HG03432 (cell line): Measurements from ENCODE around the gene CRAMP1.

Experiments
- ATAC-seq: cut with Tn5 transposase; IDR thresholded peaks from one replicate; pipeline ENCODE4 v1.9.1; 2021; ENCODE audit warnings: mild to moderate bottlenecking, moderate library complexity; ENCODE audit not compliant: unreplicated experiment

CRAMP1 gene

GRCh38 chr16:1654505-1655268, 42.5 kb downstream of the CRAMP1 start:
- ATAC-seq: no peak

GRCh38 chr16:1655269-1655807, 43.2 kb downstream of the CRAMP1 start:
- ATAC-seq: no peak

- no peak for ATAC-seq
Measured at GRCh38 chr16:1655909-1656807, 44.0 kb downstream of the CRAMP1 start.

- ATAC-seq: no peak
Measured at GRCh38 chr16:1656808-1657617, 44.9 kb downstream of the CRAMP1 start.

GRCh38 chr16:1657841-1658240, 45.7 kb downstream of the CRAMP1 start:
- ATAC-seq: no peak

GRCh38 chr16:1659031-1659430, 46.9 kb downstream of the CRAMP1 start:
- no peak for ATAC-seq

GRCh38 chr16:1661826-1662225, 49.7 kb downstream of the CRAMP1 start:
- no peak for ATAC-seq

GRCh38 chr16:1662543-1662942, 50.4 kb downstream of the CRAMP1 start:
- ATAC-seq: no peak

GRCh38 chr16:1665829-1666228, 53.7 kb downstream of the CRAMP1 start:
- ATAC-seq: no peak

- no peak for ATAC-seq
Measured at GRCh38 chr16:1666316-1666715, 54.2 kb downstream of the CRAMP1 start.

- ATAC-seq: no peak
Measured at GRCh38 chr16:1667271-1667670, 55.1 kb downstream of the CRAMP1 start.

- ATAC-seq: no peak
Measured at GRCh38 chr16:1667916-1668315, 55.8 kb downstream of the CRAMP1 start.

GRCh38 chr16:1668612-1669319, 56.6 kb downstream of the CRAMP1 start:
- no peak for ATAC-seq

GRCh38 chr16:1669698-1670097, 57.5 kb downstream of the CRAMP1 start:
- ATAC-seq: no peak

GRCh38 chr16:1670371-1670770, 58.2 kb downstream of the CRAMP1 start:
- no peak for ATAC-seq

GRCh38 chr16:1670866-1671265, 58.7 kb downstream of the CRAMP1 start:
- ATAC-seq: no peak

GRCh38 chr16:1673424-1674151, 61.4 kb downstream of the CRAMP1 start:
- ATAC-seq: no peak

- ATAC-seq: no peak
Measured at GRCh38 chr16:1674306-1674705, 62.1 kb downstream of the CRAMP1 start.

GRCh38 chr16:1674751-1675664, 62.8 kb downstream of the CRAMP1 start:
- ATAC-seq: no peak
